Stomach (tissue), 9 donors: ENCODE results near the gene AGBL4. TPM values are rescaled to one million over a fixed set of nuclear protein-coding genes. Genes with fewer than 3 reads are reported as not detected.

Experiments used
- DNase-seq, 2 donors: peaks; one replicate each; pipeline versions ENCODE4 v3.0.0 to v3.0.0-alpha.2; 2013 to 2019
- H3K27ac ChIP-seq, 5 donors: fragments of 200-600 bp in 4 of 5; sonication (generic) in 4 of 5; one replicate each; pipeline ENCODE4 v1.5.1; 2013 to 2019; ENCODE audit warnings: mild to moderate bottlenecking in 1 of 5, moderate library complexity in 1 of 5
- H3K27me3 ChIP-seq, 3 donors: fragments of 200-600 bp; sonication (generic); one replicate each; pipeline ENCODE4 v1.5.1; 2017 to 2019; ENCODE audit warnings: mixed run types in 1 of 3
- H3K36me3 ChIP-seq, 4 donors: fragments of 200-600 bp; sonication (generic); 1 replicate in 3 of 4; 2 replicates in 1 of 4; pipeline ENCODE4 v1.5.1; 2016 to 2019
- H3K4me1 ChIP-seq, 4 donors: fragments of 200-600 bp; sonication (generic); one replicate each; pipeline ENCODE4 v1.5.1; 2016 to 2019
- H3K4me3 ChIP-seq, 4 donors: fragments of 200-600 bp; sonication (generic) in 3 of 4; one replicate each; pipeline ENCODE4 v1.5.1; 2016 to 2019; ENCODE audit warnings: mild to moderate bottlenecking in 1 of 4
- H3K9me3 ChIP-seq, 4 donors: fragments of 200-600 bp; sonication (generic); one replicate each; pipeline ENCODE4 v1.5.1; 2016 to 2019
- CTCF ChIP-seq, 7 experiments: fragments of 450-650 bp in 4 of 7; fragments of 200-600 bp in 3 of 7; sonication (generic) in 3 of 7; IDR thresholded peaks; one replicate each; pipeline ENCODE4 v1.5.1; 2016 to 2019; ENCODE audit warnings: antibody characterized with exemption in 7 of 7, control low read depth in 2 of 7, mild to moderate bottlenecking in 1 of 7
- EP300 ChIP-seq: sonication (generic); formaldehyde crosslinking; IDR thresholded peaks from one replicate; pipeline ENCODE4 v1.6.1; 2017; ENCODE audit warnings: antibody characterized with exemption
- POLR2A ChIP-seq, 4 donors: fragments of 450-650 bp; IDR thresholded peaks; one replicate each; pipeline ENCODE4 v1.6.1; 2016; ENCODE audit warnings: antibody characterized with exemption in 4 of 4, control low read depth in 2 of 4, mild to moderate bottlenecking in 1 of 4, moderate library complexity in 1 of 4
- POLR2AphosphoS5 ChIP-seq, 3 donors: sonication (generic); formaldehyde crosslinking; IDR thresholded peaks; one replicate each; pipeline ENCODE4 v1.6.1; 2016; ENCODE audit warnings: antibody characterized with exemption in 3 of 3
- WGBS, 5 donors: extraction: QIAGEN DNeasy Blood & Tissue Kit in 3 of 5; methylation state at CpG; one replicate each; pipeline versions ENCODE4 v1.1.5 to v1.1.7; 2013 to 2018; 5-methylcytosine and 5-hydroxymethylcytosine counted together
- intact Hi-C: fragments of 100-400 bp; cut with DNase I; formaldehyde crosslinking; loops from one replicate; pipeline ENCODE4 v1.15.1; 2023; ENCODE audit warnings: low total_unique reads
- polyA plus RNA-seq, 3 donors: library from polyadenylated mRNA; stranded (reverse); fragments of 200-250 nt; gene quantifications; one replicate each; pipeline ENCODE4 v1.2.3, GENCODE V29; 2013
- total RNA-seq, 5 donors: library from RNA; depleted of rRNA; stranded (reverse); fragments of >200 nt; gene quantifications; one replicate each; pipeline versions ENCODE4 v1.1.0 to v1.2.3, GENCODE V29; 2014 to 2016
- donor health status: healthy with polysubstance abuse.
- donor health status: Bipolar disorder and iron deficiency.
- donor health status: healthy.

The AGBL4 gene
- total and polyA plus RNA-seq, 8 donors: 0.92 TPM; not detected in 7

GRCh38 chr1:49364676-49365075 lies 659.1 kb downstream of the AGBL4 start:
- TF ChIP-seq CTCF (IDR thresholded peaks at IDR 0.05): no peak
- no peak for TF ChIP-seq EP300
- Histone ChIP-seq H3K27ac (no peak overlapping the region), H3K27me3 (no peaks in the 10 kb centered on the region), H3K9me3 (no peaks in the 10 kb centered on the region), H3K4me1 (no peaks in the 10 kb centered on the region), H3K4me3 (no peak overlapping the region), H3K36me3 (no peaks in the 10 kb centered on the region)
- intact Hi-C loops: no loop called here
- DNase-seq: no peak
- WGBS, 5 donors: 61 to 84% (median 76%) methylated on average over 7 of the region's 7 CpGs

DNA sequence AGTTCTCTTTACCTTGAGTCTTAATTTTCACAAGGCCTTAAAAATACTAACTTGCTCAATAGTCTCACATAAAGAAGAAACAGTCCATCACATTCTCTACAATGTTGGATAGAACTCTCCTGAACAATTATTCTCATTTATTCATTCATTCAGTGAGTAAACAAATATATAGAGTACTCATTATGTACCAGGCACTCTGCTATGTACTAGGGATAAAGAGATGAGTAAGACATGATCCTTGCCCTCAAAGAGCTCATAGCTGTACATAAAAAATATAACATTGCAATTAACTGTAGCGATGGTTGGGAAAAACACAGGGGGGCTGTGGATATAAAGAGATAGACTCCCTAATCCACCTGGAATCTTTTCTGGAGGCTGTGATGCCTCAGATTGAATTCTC lies 660.1 kb downstream of the AGBL4 start:
- 34 to 92% (median 50%) methylated on average over 1 of the region's 1 CpG for whole genome bisulfite sequencing, 5 donors
- no peaks in the 10 kb centered on the region for H3K4me1 ChIP-seq
- H3K36me3 ChIP-seq: no peaks in the 10 kb centered on the region
- no peak overlapping the region for H3K27ac ChIP-seq
- intact Hi-C loops: no loop called here
- no peak overlapping the region for H3K4me3 ChIP-seq
- TF ChIP-seq CTCF (IDR thresholded peaks at IDR 0.05) (no peak), POLR2A (IDR thresholded peaks at IDR 0.05) (no peak), POLR2AphosphoS5 (IDR thresholded peaks at IDR 0.05) (no peak), EP300 (no peak)
- no peaks in the 10 kb centered on the region for H3K9me3 ChIP-seq
- no peak for DNase-seq
- no peaks in the 10 kb centered on the region for H3K27me3 ChIP-seq

DNA sequence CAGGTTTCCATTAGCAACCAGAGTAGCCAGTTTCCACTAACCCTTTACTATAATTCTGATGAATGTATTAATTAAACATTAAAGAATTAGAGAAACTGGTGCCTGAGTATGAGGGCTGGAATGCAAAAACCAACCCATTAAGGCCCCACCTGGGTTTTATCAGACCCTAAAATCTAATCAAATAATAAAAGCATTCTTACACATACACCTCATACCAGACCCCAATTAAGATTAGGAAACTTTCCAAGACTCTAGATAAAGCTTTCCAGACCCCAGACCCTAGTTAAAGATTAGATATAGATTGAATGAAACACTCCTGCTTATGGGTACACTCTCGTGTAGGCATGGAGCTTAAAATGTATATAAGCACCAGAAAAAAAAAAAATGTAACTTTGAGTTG lies 665.7 kb downstream of the AGBL4 start:
- H3K4me1 ChIP-seq: no peaks in the 10 kb centered on the region
- peak in 1 of 2 donors; percentile 2 for DNase-seq
- intact Hi-C loops: no loop called here
- 29 to 63% (median 50%) methylated on average over 1 of the region's 1 CpG for WGBS, 5 donors
- TF ChIP-seq CTCF (IDR thresholded peaks at IDR 0.05) (no peak), POLR2A (IDR thresholded peaks at IDR 0.05) (no peak), EP300 (no peak), POLR2AphosphoS5 (IDR thresholded peaks at IDR 0.05) (no peak)
- H3K4me3 ChIP-seq: no peak overlapping the region
- no peaks in the 10 kb centered on the region for H3K9me3 ChIP-seq
- no peak overlapping the region for H3K27ac ChIP-seq
- no peaks in the 10 kb centered on the region for H3K27me3 ChIP-seq
- H3K36me3 ChIP-seq: no peaks in the 10 kb centered on the region

- Histone ChIP-seq H3K4me3 (no peak overlapping the region), H3K9me3 (no peaks in the 10 kb centered on the region), H3K27ac (no peak overlapping the region), H3K4me1 (no peaks in the 10 kb centered on the region), H3K36me3 (no peaks in the 10 kb centered on the region), H3K27me3 (no peaks in the 10 kb centered on the region)
- intact Hi-C loops: no loop called here
- DNase-seq: peak in 1 of 2 donors; percentile 3
- TF ChIP-seq POLR2A (IDR thresholded peaks at IDR 0.05): no peak
- TF ChIP-seq CTCF (IDR thresholded peaks at IDR 0.05): no peak
- TF ChIP-seq POLR2AphosphoS5 (IDR thresholded peaks at IDR 0.05): no peak
- TF ChIP-seq EP300: no peak
These were observed 667.2 kb downstream of the AGBL4 start for GRCh38 chr1:49356594-49356993.

GRCh38 chr1:49351768-49352167 lies 672.0 kb downstream of the AGBL4 start:
- intact Hi-C loops: no loop called here
- no peaks in the 10 kb centered on the region for H3K36me3 ChIP-seq
- 50 to 60% (median 59%) methylated on average over 2 of the region's 2 CpGs for WGBS, 5 donors
- no peak for DNase-seq
- TF ChIP-seq EP300 (no peak), POLR2AphosphoS5 (IDR thresholded peaks at IDR 0.05) (no peak), CTCF (IDR thresholded peaks at IDR 0.05) (no peak), POLR2A (IDR thresholded peaks at IDR 0.05) (no peak)
- H3K4me1 ChIP-seq: no peaks in the 10 kb centered on the region
- H3K27ac ChIP-seq: no peak overlapping the region
- no peaks in the 10 kb centered on the region for H3K27me3 ChIP-seq
- no peak overlapping the region for H3K4me3 ChIP-seq
- no peaks in the 10 kb centered on the region for H3K9me3 ChIP-seq
